Epithelial cell of esophagus (primary cell): ENCODE data around the gene BEST3.

Experiments
- DNase-seq: peaks from one replicate; pipeline ENCODE4 v3.0.0; 2010; ENCODE audit warnings: low read depth
- H3K4me3 ChIP-seq: 2 replicates; pipeline ENCODE4 v1.5.1; 2011; ENCODE audit warnings: mild to moderate bottlenecking, low read length, control low read depth
- CTCF ChIP-seq: IDR thresholded peaks from 2 replicates; pipeline ENCODE4 v1.5.1; 2011; ENCODE audit warnings: low read depth, mild to moderate bottlenecking, low read length, control low read depth, inconsistent platforms; ENCODE audit not compliant: insufficient read depth; ENCODE audit errors: missing control alignments

The BEST3 gene

GRCh38 chr12:69688021-69688420, 11.1 kb downstream of the BEST3 start:
- H3K4me3 ChIP-seq = no peak overlapping the region
- DNase-seq = peak; percentile 46
- no peak for TF ChIP-seq CTCF

GRCh38 chr12:69687390-69687789, 11.7 kb downstream of the BEST3 start:
- no peak for TF ChIP-seq CTCF
- no peak overlapping the region for H3K4me3 ChIP-seq
- DNase-seq = no peak

GRCh38 chr12:69686731-69687130, 12.4 kb downstream of the BEST3 start:
- TF ChIP-seq CTCF = no peak
- DNase-seq = no peak
- no peak overlapping the region for H3K4me3 ChIP-seq

- peak; percentile 91 for DNase-seq
- no peak overlapping the region for H3K4me3 ChIP-seq
- no peak for TF ChIP-seq CTCF
Observed at GRCh38 chr12:69685810-69686209, 13.3 kb downstream of the BEST3 start.

GRCh38 chr12:69684466-69684865, 14.6 kb downstream of the BEST3 start:
- DNase-seq = no peak
- no peak for TF ChIP-seq CTCF
- no peak overlapping the region for H3K4me3 ChIP-seq

GRCh38 chr12:69682110-69682755, 16.9 kb downstream of the BEST3 start:
- no peak for DNase-seq
- TF ChIP-seq CTCF = no peak
- no peak overlapping the region for H3K4me3 ChIP-seq

GRCh38 chr12:69679119-69679518, 20.0 kb downstream of the BEST3 start:
- DNase-seq = no peak
- TF ChIP-seq CTCF = no peak
- no peak overlapping the region for H3K4me3 ChIP-seq
